Caco-2 (cell line): ENCODE data around the gene ENOSF1. TPM values are rescaled to one million over a fixed set of nuclear protein-coding genes. Genes with fewer than 3 reads are reported as not detected.

Experiments
- BruUV-seq: library from RNA; stranded (reverse); fragments of 400-500 nt; replicated peaks from 2 replicates; lab custom pipeline; 2021; lab: Mats Ljungman, UMichigan
- CTCF ChIA-PET: fragments of 300-600 bp; sonication (Branson Sonifier 250); formaldehyde crosslinking; loops from one replicate; lab custom pipeline; 2022; ENCODE audit warnings: antibody characterized with exemption; lab: Charles Lee
- POLR2A ChIA-PET: fragments of 300-600 bp; sonication (Branson Sonifier 250); formaldehyde crosslinking; loops from one replicate; lab custom pipeline; 2022; ENCODE audit warnings: antibody characterized with exemption; lab: Charles Lee
- DNase-seq, 2 experiments: peaks; one replicate each; pipeline versions ENCODE4 v3.0.0 to v3.0.0-alpha.2; 2020 to 2022
- H3K27me3 ChIP-seq: replicated peaks from 2 replicates; pipeline ENCODE4 v1.6.0; 2011; ENCODE audit warnings: low read length; ENCODE audit not compliant: control insufficient read depth, insufficient read depth
- H3K36me3 ChIP-seq: 2 replicates; pipeline ENCODE4 v1.5.1; 2011; ENCODE audit warnings: low read length; ENCODE audit not compliant: control insufficient read depth, insufficient read depth
- H3K4me1 ChIP-seq: fragments of 250-450 bp; sonication (Bioruptor Pico); 2 replicates; pipeline ENCODE4 v1.5.1; 2020; ENCODE audit warnings: mild to moderate bottlenecking
- H3K4me3 ChIP-seq: 2 replicates; pipeline ENCODE4 v1.5.1; 2011; ENCODE audit warnings: low read depth, mild to moderate bottlenecking, control low read depth, low read length
- H3K9me3 ChIP-seq: fragments of 250-450 bp; sonication (Bioruptor Pico); 2 replicates; pipeline ENCODE4 v1.5.1; 2020; ENCODE audit warnings: mild to moderate bottlenecking, moderate library complexity
- H3K27ac Mint-ChIP-seq: one replicate; pipeline ENCODE4 v1.8.0; 2022; ENCODE audit warnings: mixed read lengths; ENCODE audit not compliant: unreplicated experiment
- H3K27me3 Mint-ChIP-seq: one replicate; pipeline ENCODE4 v1.8.0; 2022; ENCODE audit warnings: mixed read lengths; ENCODE audit not compliant: insufficient read depth, unreplicated experiment
- H3K36me3 Mint-ChIP-seq: one replicate; pipeline ENCODE4 v1.8.0; 2022; ENCODE audit warnings: mild to moderate bottlenecking, mixed read lengths; ENCODE audit not compliant: insufficient read depth, unreplicated experiment
- H3K4me1 Mint-ChIP-seq: one replicate; pipeline ENCODE4 v1.8.0; 2022; ENCODE audit warnings: low read depth, mixed read lengths; ENCODE audit not compliant: unreplicated experiment
- H3K4me3 Mint-ChIP-seq: one replicate; pipeline ENCODE4 v1.8.0; 2022; ENCODE audit warnings: mild to moderate bottlenecking, moderate library complexity, mixed read lengths; ENCODE audit not compliant: unreplicated experiment
- H3K9me3 Mint-ChIP-seq: one replicate; pipeline ENCODE4 v1.8.0; 2022; ENCODE audit warnings: mixed read lengths; ENCODE audit not compliant: unreplicated experiment
- CTCF ChIP-seq, 2 experiments: fragments of 200-600 bp in 1 of 2; IDR thresholded peaks; 1 replicate in 1 of 2; 2 replicates in 1 of 2; pipeline versions ENCODE4 v1.5.1 to v1.8.0; 2011 to 2022; ENCODE audit warnings: antibody characterized with exemption in 1 of 2, control low read depth in 1 of 2, inconsistent platforms in 1 of 2, low read depth in 1 of 2, low read length in 1 of 2, mild to moderate bottlenecking in 1 of 2, moderate library complexity in 1 of 2; ENCODE audit not compliant: insufficient read depth in 1 of 2, severe bottlenecking in 1 of 2, unreplicated experiment in 1 of 2
- intact Hi-C: fragments of 100-400 bp; cut with micrococcal nuclease; formaldehyde crosslinking; loops from one replicate; pipeline ENCODE4 v1.10.0; 2022; ENCODE audit not compliant: unreplicated experiment
- total RNA-seq: library from RNA; stranded (reverse); gene quantifications from 2 replicates; pipeline ENCODE4 v1.2.3, GENCODE V29; 2022

Gene ENOSF1
- total RNA-seq, 1 experiment from 2014 or later = 114 TPM

- H3K4me3 ChIP-seq = no peak overlapping the region
- Mint-ChIP-seq H3K4me1 (peaks cover 6% of the 10 kb centered on the region), H3K9me3 (no peaks in the 10 kb centered on the region), H3K27ac (no peak overlapping the region), H3K4me3 (no peak overlapping the region), H3K27me3 (no peaks in the 10 kb centered on the region), H3K36me3 (peaks cover 84% of the 10 kb centered on the region)
- intact Hi-C loops = no loop called here
- H3K9me3 ChIP-seq = no peaks in the 10 kb centered on the region
- DNase-seq = no peak
- no peak for TF ChIP-seq CTCF (IDR thresholded peaks at IDR 0.05; ENCODE audit: insufficient read depth in 1 of 2, low read depth in 1 of 2, low read length in 1 of 2, severe bottlenecking in 1 of 2, unreplicated experiment in 1 of 2)
- peaks cover 4% of the 10 kb centered on the region for H3K36me3 ChIP-seq
- POLR2A ChIA-PET = no interaction called here
- H3K4me1 ChIP-seq = no peaks in the 10 kb centered on the region
- BruUV-seq = no TSS peak
- CTCF ChIA-PET = no interaction called here
- H3K27me3 ChIP-seq = no peaks in the 10 kb centered on the region
Measured at GRCh38 chr18:673769-674168, 38.7 kb downstream of the ENOSF1 start.

GRCh38 chr18:673317-673716, 39.1 kb downstream of the ENOSF1 start:
- CTCF ChIA-PET = interaction anchor here (0.5 kb wide), 1 partner anchor 15 kb away, joined by 4 read pairs; no protein-coding TSS in a partner anchor
- peaks cover 11% of the 10 kb centered on the region for H3K4me1 Mint-ChIP-seq
- Histone ChIP-seq H3K36me3 (peaks cover 4% of the 10 kb centered on the region), H3K4me1 (no peaks in the 10 kb centered on the region; the same call in 1 of the 2 replicates), H3K9me3 (no peaks in the 10 kb centered on the region), H3K4me3 (no peak overlapping the region), H3K27me3 (no peaks in the 10 kb centered on the region)
- BruUV-seq = no TSS peak
- no peaks in the 10 kb centered on the region for H3K9me3 Mint-ChIP-seq
- peaks cover 84% of the 10 kb centered on the region for H3K36me3 Mint-ChIP-seq
- no peak overlapping the region for H3K4me3 Mint-ChIP-seq
- DNase-seq = no peak
- no peak for TF ChIP-seq CTCF (IDR thresholded peaks at IDR 0.05; ENCODE audit: insufficient read depth in 1 of 2, low read depth in 1 of 2, low read length in 1 of 2, severe bottlenecking in 1 of 2, unreplicated experiment in 1 of 2)
- intact Hi-C loops = no loop called here
- no peak overlapping the region for H3K27ac Mint-ChIP-seq
- POLR2A ChIA-PET = no interaction called here
- H3K27me3 Mint-ChIP-seq = no peaks in the 10 kb centered on the region

- POLR2A ChIA-PET = no interaction called here
- H3K27me3 Mint-ChIP-seq = peaks cover 3% of the 10 kb centered on the region
- peaks cover 8% of the 10 kb centered on the region for H3K9me3 Mint-ChIP-seq
- no peak overlapping the region for H3K4me3 Mint-ChIP-seq
- H3K4me3 ChIP-seq = no peak overlapping the region
- H3K4me1 ChIP-seq = no peaks in the 10 kb centered on the region; the same call in 1 of the 2 replicates
- no peaks in the 10 kb centered on the region for H3K27me3 ChIP-seq
- H3K36me3 Mint-ChIP-seq = peaks cover 80% of the 10 kb centered on the region
- no TSS peak for BruUV-seq
- H3K9me3 ChIP-seq = no peaks in the 10 kb centered on the region
- H3K36me3 ChIP-seq = peaks cover 3% of the 10 kb centered on the region
- no peak overlapping the region for H3K27ac Mint-ChIP-seq
- no peak for TF ChIP-seq CTCF (IDR thresholded peaks at IDR 0.05; ENCODE audit: insufficient read depth in 1 of 2, low read depth in 1 of 2, low read length in 1 of 2, severe bottlenecking in 1 of 2, unreplicated experiment in 1 of 2)
- intact Hi-C loops = no loop called here
- H3K4me1 Mint-ChIP-seq = peaks cover 18% of the 10 kb centered on the region
- CTCF ChIA-PET = no interaction called here
- no peak for DNase-seq
Measured at GRCh38 chr18:671405-671804, 41.0 kb downstream of the ENOSF1 start.
